GM12874 (cell line): ENCODE data around the gene PER2.

Source experiments
- TF ChIP-seq, protein P1 (sequence below): IDR thresholded peaks from 2 replicates; pipeline ENCODE4 v1.5.1; 2011; ENCODE audit warnings: low read depth, mild to moderate bottlenecking, control low read depth, low read length, moderate library complexity; ENCODE audit not compliant: insufficient read depth

The PER2 gene

DNA sequence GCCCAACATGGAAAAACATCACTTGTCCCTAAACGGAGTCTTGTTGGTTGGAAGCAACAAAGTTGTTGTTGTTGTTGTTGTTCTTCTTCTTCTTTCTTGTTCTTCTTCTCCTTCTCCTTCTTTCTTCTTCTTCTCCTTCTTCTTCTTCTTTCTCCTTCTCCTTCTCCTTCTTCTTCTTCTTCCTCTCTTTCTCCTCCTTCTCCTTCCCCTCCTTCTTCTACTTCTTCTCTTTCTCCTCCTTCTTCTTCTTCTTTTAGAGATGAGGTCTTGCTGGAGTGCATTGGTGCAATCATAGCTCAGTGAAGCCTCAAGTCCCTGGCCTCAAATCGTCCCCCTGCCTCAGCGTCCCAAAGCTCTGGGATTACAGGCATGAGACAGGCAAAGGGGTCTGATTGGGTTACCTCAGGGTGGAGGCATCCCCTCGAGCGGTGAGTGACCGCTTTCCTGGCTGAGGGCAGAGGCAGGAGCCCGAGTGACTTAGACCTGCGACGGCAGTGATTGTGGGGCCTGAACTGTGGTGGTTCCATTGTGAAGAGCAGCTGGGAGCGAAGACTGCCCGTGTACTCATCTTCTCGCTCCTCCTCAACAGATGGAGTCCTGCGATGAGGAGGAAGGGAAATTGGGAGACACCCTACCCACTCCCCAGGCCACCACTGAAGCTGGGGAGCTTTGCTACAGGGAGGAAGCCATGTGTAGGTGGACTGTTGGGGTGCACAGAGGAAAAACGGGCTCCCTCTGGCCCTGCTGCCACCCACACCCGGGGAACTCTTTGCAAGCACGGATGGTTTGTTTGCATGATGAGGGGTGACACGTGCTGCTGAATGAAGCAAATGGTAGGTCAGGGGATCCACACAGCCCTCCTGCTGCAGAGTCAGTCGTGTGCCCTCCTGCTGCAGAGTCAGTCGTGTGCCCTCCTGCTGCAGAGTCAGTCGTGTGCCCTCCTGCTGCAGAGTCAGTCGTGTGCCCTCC, 7.0 kb upstream of the PER2 start:
- TF ChIP-seq, protein P1, sequence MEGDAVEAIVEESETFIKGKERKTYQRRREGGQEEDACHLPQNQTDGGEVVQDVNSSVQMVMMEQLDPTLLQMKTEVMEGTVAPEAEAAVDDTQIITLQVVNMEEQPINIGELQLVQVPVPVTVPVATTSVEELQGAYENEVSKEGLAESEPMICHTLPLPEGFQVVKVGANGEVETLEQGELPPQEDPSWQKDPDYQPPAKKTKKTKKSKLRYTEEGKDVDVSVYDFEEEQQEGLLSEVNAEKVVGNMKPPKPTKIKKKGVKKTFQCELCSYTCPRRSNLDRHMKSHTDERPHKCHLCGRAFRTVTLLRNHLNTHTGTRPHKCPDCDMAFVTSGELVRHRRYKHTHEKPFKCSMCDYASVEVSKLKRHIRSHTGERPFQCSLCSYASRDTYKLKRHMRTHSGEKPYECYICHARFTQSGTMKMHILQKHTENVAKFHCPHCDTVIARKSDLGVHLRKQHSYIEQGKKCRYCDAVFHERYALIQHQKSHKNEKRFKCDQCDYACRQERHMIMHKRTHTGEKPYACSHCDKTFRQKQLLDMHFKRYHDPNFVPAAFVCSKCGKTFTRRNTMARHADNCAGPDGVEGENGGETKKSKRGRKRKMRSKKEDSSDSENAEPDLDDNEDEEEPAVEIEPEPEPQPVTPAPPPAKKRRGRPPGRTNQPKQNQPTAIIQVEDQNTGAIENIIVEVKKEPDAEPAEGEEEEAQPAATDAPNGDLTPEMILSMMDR, result no peak

DNA sequence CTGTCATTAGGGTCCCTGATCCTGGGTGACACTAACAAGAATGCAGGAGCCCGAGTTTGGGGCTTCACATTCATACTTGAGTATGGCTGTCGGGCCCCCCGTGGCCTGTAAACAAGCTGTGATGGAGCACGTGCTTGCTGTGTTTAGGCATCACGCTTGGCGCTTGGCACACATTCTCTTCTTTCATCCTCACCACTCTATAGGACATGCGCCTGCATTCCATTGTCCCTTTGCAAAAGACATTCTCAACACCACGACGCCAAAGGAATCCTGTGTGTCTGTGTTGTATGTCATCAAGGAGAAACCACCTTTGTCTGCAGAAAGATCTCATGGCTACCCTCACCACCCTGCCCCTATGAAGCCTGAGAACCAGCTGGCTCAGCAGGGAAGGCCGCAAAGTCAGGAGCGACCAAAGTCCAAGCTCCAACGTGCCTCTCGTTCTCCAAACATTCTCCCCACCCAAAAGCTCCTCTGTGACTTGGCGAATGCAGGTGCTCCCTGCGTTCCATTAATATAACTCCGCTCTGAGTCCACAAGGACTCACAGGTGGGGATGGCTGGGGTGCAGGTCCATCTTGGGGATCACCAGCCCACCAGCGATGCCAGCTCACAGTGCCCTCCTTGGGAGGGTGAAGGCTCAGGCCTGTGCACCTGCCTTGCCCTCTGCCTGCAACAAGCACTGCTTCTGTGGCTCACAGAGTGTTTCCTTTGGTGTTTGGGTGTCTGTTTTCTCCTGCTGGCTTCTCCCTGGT, 6.2 kb upstream of the PER2 start:
- TF ChIP-seq, protein P1, result no peak

DNA sequence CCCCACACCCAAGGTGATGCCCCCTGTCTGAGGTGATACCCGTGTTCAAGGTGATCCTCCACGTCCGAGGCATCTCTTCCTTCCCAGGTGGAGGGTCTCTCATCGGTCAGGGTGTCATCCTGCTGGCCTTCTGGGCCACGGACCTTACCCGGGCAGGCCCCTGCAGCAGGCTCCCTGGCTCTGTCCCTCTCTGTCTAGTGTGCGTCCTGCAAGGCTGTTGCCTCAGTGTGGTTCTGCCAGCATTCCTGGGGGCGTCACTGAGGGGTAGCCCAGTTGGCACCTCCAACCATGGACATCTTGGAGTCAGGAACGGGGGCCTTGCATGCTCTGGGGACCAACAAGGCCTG, 5.6 kb upstream of the PER2 start:
- TF ChIP-seq, protein P1, result no peak

DNA sequence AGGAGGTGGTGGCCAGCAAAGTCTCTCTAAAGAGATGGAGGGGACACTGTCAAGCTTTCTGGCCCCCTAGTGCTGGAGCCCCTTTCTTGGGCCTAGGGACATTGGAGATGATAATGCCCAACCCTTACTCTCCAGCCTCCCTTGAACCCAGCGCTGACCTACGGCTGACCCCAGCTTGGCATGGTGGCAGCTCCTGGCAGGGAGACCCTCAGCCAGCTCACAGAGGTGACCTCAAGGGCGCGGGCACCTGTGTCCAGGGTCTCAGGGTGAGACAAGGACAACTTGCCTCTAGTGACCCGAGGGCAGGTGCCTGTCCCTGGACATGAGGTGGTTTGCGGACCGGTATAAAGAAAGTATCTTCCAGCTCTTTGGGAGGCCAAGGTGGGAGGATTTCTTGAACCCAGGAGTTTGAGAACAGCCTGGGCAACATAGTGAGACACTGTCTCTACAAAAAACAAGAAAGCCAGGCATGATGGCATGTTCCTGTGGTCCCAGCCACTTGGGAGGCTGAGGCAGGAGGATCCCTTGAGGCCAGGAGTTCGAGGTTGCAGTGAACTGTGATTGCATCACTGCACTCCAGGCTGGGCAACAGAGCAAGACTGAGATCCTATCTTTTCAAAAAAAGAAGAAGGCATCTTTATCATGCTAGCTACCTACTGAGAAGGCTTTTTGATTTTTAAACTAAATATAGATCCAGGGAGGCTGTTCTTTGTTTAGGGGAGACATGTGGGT, 3.3 kb upstream of the PER2 start:
- TF ChIP-seq, protein P1, result no peak

DNA sequence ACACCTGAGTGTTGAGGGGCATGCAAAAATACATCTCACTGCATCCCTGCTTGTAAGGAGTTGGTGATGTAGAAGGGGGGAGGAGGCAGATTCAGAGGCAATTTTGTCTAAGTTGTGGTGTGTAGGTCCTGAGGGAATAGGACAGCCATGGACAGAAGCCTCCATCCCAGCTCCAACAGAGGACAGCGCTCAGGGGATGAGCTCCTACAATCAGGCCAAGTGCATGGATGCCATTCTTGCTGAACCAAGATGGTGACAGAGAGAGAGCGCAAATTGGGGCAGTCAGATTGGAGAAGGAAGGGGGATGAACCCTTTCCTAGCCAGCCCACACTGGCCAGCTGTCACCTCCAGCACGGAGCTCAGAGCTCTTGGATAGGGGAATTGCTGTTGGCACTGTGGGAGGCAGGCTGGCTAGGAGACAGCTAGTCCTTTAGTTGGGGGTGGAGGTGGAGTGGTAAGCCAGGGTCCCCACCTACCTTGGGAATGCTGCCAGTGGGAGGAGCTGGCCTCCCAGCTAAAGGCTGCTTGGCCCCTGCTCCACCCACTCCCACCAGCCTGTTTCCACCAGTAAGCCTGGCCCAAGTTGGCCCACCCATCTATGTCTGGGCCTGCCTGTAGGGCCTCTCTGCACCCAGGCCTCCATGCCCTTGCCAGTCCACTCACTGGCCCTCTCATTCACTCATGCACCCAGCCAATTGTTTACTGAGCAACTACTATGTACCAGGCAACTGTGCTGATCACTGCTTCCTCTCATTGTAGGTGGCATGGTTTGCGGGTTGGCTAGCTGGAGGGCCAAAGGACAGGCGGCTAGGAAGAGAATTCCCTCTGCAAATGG, 2.5 kb upstream of the PER2 start:
- TF ChIP-seq, protein P1, result no peak

DNA sequence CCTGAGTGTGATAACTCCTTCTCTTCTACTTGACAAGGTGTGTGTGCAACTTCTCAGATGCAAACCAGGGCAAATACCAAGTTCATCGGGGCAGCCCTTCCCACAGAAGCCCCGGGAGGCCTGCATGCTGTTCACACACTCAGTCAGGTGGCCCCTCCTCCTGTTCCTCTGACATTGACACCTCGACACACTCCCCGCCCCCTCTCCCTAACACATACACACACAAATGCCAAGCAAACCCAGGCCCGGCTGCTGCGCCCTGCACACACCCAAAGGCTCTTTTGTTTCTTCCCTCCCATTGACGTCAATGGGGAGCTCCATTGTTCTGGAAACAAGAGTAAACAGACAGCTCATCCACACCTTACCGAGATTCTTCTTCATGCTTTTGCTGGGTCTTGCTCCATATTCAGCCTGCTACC, 1.7 kb upstream of the PER2 start:
- TF ChIP-seq, protein P1, result no peak

DNA sequence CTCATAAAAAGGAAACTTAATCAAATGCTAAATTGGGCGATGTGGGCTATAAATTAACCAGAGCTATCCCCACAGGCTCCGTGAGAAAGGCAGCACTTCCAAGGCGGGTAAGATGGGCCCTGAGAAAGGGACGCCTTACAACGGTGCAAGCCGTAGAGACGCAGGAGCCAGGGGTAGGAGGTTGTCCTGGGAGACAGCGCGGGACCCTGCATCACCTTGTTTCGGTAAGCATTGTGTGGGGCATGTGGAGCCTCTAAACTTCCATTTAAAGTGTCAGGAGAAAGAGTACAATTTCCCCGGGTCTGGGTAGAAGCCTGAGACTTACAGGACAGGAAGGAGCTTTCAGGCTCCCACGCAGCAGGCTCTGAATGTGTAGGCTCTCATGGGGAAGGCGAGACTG, 1.2 kb upstream of the PER2 start:
- TF ChIP-seq, protein P1, result no peak
